CD14-positive monocyte (primary cell): ENCODE measurements around the gene PLCB1. TPM values are rescaled to one million over a fixed set of nuclear protein-coding genes. Genes with fewer than 3 reads are reported as not detected.
A peak's percentile ranks its signal among the peaks of the same experiment; 100 is the strongest.

ENCODE experiments used
- DNase-seq, 3 donors: peaks; one replicate each; pipeline ENCODE4 v3.0.0-alpha.2; 2011 to 2022
- H2AFZ ChIP-seq: 2 replicates; pipeline ENCODE4 v1.6.0; 2012; ENCODE audit warnings: mild to moderate bottlenecking, low read depth, low read length, inconsistent platforms; ENCODE audit not compliant: insufficient read depth, poor library complexity, severe bottlenecking
- H3K27ac ChIP-seq, 2 donors: 1 replicate in 1 of 2; 2 replicates in 1 of 2; pipeline ENCODE4 v1.5.1; 2012 to 2013; ENCODE audit warnings: low read length in 2 of 2, control low read depth in 1 of 2, inconsistent platforms in 1 of 2, low read depth in 1 of 2, mild to moderate bottlenecking in 1 of 2
- H3K27me3 ChIP-seq, 2 donors: one replicate each; pipeline versions ENCODE4 v1.6.0 to v1.6.1; 2011 to 2013; ENCODE audit warnings: low read length in 2 of 2; ENCODE audit not compliant: control insufficient read depth in 2 of 2, insufficient read depth in 2 of 2
- H3K36me3 ChIP-seq, 2 donors: replicated peaks in 1 of 2; 1 replicate in 1 of 2; 2 replicates in 1 of 2; pipeline versions ENCODE4 v1.5.1 to v1.6.1; 2012 to 2013; ENCODE audit warnings: low read length in 2 of 2, control low read depth in 1 of 2, inconsistent platforms in 1 of 2, mild to moderate bottlenecking in 1 of 2; ENCODE audit not compliant: insufficient read depth in 2 of 2, control insufficient read depth in 1 of 2
- H3K4me1 ChIP-seq, 2 donors: 1 replicate in 1 of 2; 2 replicates in 1 of 2; pipeline versions ENCODE4 v1.5.1 to v1.6.1; 2012 to 2013; ENCODE audit warnings: low read length in 2 of 2, control low read depth in 1 of 2, inconsistent platforms in 1 of 2, mild to moderate bottlenecking in 1 of 2, moderate library complexity in 1 of 2; ENCODE audit not compliant: insufficient read depth in 2 of 2, control insufficient read depth in 1 of 2
- H3K4me2 ChIP-seq: replicated peaks from 2 replicates; pipeline ENCODE3; 2012; ENCODE audit warnings: low read length, moderate library complexity, mild to moderate bottlenecking; ENCODE audit not compliant: poor library complexity, severe bottlenecking; ENCODE audit errors: extremely low read depth
- H3K4me3 ChIP-seq, 3 experiments: fragments of 200-600 bp in 1 of 3; sonication (generic) in 1 of 3; replicated peaks in 1 of 3; 1 replicate in 2 of 3; 2 replicates in 1 of 3; pipeline ENCODE4 v1.5.1; 2011 to 2013; ENCODE audit warnings: low read length in 3 of 3, mild to moderate bottlenecking in 3 of 3, control low read depth in 2 of 3, low read depth in 2 of 3, inconsistent platforms in 1 of 3, moderate library complexity in 1 of 3
- H3K79me2 ChIP-seq: 2 replicates; pipeline ENCODE4 v1.6.0; 2012; ENCODE audit warnings: mild to moderate bottlenecking, control low read depth, inconsistent platforms, low read length, moderate library complexity; ENCODE audit not compliant: insufficient read depth
- H3K9ac ChIP-seq: 2 replicates; pipeline ENCODE4 v1.6.0; 2017; ENCODE audit warnings: low read length, mild to moderate bottlenecking; ENCODE audit not compliant: insufficient read depth, poor library complexity, severe bottlenecking
- H3K9me3 ChIP-seq, 2 donors: replicated peaks in 1 of 2; 1 replicate in 1 of 2; 2 replicates in 1 of 2; pipeline versions ENCODE4 v1.5.1 to v1.6.1; 2012 to 2013; ENCODE audit warnings: low read length in 2 of 2, control low read depth in 1 of 2; ENCODE audit not compliant: control insufficient read depth in 1 of 2, insufficient read depth in 1 of 2
- H4K20me1 ChIP-seq: 2 replicates; pipeline ENCODE4 v1.6.0; 2012; ENCODE audit warnings: mild to moderate bottlenecking, low read length, control low read depth, moderate library complexity; ENCODE audit not compliant: insufficient read depth
- H3K27ac Mint-ChIP-seq, 7 donors: one replicate each; pipeline ENCODE4 v1.8.0; 2020; ENCODE audit warnings: mild to moderate bottlenecking in 7 of 7, mixed read lengths in 7 of 7, moderate library complexity in 6 of 7, inconsistent platforms in 2 of 7
- H3K27me3 Mint-ChIP-seq, 3 donors: one replicate each; pipeline ENCODE4 v1.8.0; 2021 to 2022; ENCODE audit warnings: low read depth in 3 of 3, mild to moderate bottlenecking in 3 of 3, mixed read lengths in 3 of 3, moderate library complexity in 3 of 3, inconsistent platforms in 1 of 3
- H3K36me3 Mint-ChIP-seq, 2 donors: one replicate each; pipeline ENCODE4 v1.8.0; 2020; ENCODE audit warnings: mixed read lengths in 2 of 2, inconsistent platforms in 1 of 2, mild to moderate bottlenecking in 1 of 2
- H3K4me1 Mint-ChIP-seq: one replicate; pipeline ENCODE4 v1.8.0; 2020; ENCODE audit warnings: mild to moderate bottlenecking, mixed read lengths
- H3K4me3 Mint-ChIP-seq, 2 donors: one replicate each; pipeline ENCODE4 v1.8.0; 2020; ENCODE audit warnings: mild to moderate bottlenecking in 2 of 2, mixed read lengths in 2 of 2, moderate library complexity in 1 of 2
- H3K9me3 Mint-ChIP-seq, 7 donors: one replicate each; pipeline ENCODE4 v1.8.0; 2020 to 2022; ENCODE audit warnings: mixed read lengths in 7 of 7, mild to moderate bottlenecking in 6 of 7, moderate library complexity in 6 of 7, inconsistent platforms in 2 of 7
- WGBS: methylation state at CpG from one replicate; pipeline ENCODE4 v1.1.5; 2013; ENCODE audit warnings: missing lambda C conversion rate; ENCODE audit not compliant: insufficient coverage; 5-methylcytosine and 5-hydroxymethylcytosine counted together
- intact Hi-C, 2 donors: fragments of 100-400 bp; cut with micrococcal nuclease; formaldehyde crosslinking; loops; one replicate each; pipeline versions ENCODE4 v1.15.0 to v1.15.1; 2023
- polyA plus RNA-seq, 3 donors: library from polyadenylated mRNA; depleted of rRNA in 1 of 3; unstranded in 2 of 3; stranded (reverse) in 1 of 3; fragments of 300-500 nt in 2 of 3; fragments of >200 nt in 1 of 3; fragmentation: Illumina TruSeq in 2 of 3; gene quantifications; 1 replicate in 2 of 3; 2 replicates in 1 of 3; pipeline ENCODE4 v1.2.3, GENCODE V29; 2012 to 2021
- TF ChIP-seq, protein P1 (sequence below): fragments of 200-600 bp; IDR thresholded peaks from one replicate; pipeline ENCODE4 v1.8.0; 2022; ENCODE audit warnings: antibody characterized with exemption, mild to moderate bottlenecking

Gene PLCB1
- polyA plus RNA-seq, 3 donors = 8.6 to 16.4 (median 13.2) TPM

DNA sequence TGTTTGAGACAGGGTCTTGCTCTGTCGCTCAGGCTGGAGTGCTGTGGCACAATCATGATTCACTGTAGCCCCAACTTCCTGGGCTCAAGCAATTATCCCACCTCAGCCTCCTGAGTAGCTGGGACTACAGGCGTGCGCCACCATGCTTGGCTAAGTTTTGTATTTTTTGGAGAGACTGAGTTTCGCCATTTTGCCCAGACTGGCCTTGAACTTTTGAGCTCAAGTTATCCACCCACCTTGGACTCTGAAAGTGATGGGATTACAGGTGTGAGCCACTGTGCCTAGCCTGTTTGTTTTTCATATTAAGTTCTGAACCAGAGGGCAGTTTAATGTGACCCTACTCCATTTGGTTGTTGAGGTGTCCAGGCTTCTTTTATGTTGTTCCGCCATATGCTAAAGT is 194.8 kb downstream of the PLCB1 start:
- TF ChIP-seq, protein P1, sequence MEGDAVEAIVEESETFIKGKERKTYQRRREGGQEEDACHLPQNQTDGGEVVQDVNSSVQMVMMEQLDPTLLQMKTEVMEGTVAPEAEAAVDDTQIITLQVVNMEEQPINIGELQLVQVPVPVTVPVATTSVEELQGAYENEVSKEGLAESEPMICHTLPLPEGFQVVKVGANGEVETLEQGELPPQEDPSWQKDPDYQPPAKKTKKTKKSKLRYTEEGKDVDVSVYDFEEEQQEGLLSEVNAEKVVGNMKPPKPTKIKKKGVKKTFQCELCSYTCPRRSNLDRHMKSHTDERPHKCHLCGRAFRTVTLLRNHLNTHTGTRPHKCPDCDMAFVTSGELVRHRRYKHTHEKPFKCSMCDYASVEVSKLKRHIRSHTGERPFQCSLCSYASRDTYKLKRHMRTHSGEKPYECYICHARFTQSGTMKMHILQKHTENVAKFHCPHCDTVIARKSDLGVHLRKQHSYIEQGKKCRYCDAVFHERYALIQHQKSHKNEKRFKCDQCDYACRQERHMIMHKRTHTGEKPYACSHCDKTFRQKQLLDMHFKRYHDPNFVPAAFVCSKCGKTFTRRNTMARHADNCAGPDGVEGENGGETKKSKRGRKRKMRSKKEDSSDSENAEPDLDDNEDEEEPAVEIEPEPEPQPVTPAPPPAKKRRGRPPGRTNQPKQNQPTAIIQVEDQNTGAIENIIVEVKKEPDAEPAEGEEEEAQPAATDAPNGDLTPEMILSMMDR = no peak
- no peak overlapping the region for H3K9ac ChIP-seq
- Mint-ChIP-seq H3K27ac (peak overlapping the region in 1 of 7 donors; percentile 47), H3K27me3 (no peaks in the 10 kb centered on the region), H3K4me1 (peaks cover 36% of the 10 kb centered on the region), H3K9me3 (peaks cover 0 to 1% (median 0%) of the 10 kb centered on the region in 7 donors), H3K36me3 (peaks cover 4 to 6% of the 10 kb centered on the region in 2 donors), H3K4me3 (no peak overlapping the region)
- no peaks in the 10 kb centered on the region for H4K20me1 ChIP-seq
- no peaks in the 10 kb centered on the region for H3K9me3 ChIP-seq
- H3K27ac ChIP-seq = no peak overlapping the region
- peaks cover 19 to 26% of the 10 kb centered on the region in 2 donors for H3K4me1 ChIP-seq
- H3K27me3 ChIP-seq = no peaks in the 10 kb centered on the region
- intact Hi-C loops = no loop called here
- no peak overlapping the region for H3K4me2 ChIP-seq
- no peak for DNase-seq
- no peaks in the 10 kb centered on the region for H3K36me3 ChIP-seq
- H3K4me3 ChIP-seq = no peak overlapping the region
- 100% methylated on average over 3 of the region's 5 CpGs for WGBS
- H3K79me2 ChIP-seq = no peaks in the 10 kb centered on the region
- H2AFZ ChIP-seq = no peak overlapping the region

DNA sequence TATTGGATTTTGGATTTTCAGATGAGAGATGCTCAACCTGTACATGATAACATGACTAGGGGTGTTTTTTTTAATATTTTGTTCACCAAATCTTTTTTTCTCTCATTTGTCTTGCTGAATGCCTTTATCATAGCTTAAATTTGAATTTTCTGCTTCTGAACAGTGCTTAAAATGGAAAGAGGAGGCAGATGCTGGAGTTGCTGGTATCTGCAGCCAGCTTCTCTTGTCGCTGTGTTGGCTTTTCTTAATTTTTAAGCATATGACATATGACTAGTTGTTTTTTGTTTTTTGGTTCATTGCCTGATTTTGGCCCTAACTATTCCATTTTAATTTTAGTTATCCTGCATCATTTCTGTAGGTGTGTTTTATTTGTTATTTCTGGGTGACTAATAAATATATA is 196.1 kb downstream of the PLCB1 start:
- Histone ChIP-seq H3K9ac (no peak overlapping the region), H4K20me1 (no peaks in the 10 kb centered on the region), H3K4me3 (no peak overlapping the region), H3K4me2 (no peak overlapping the region), H3K27me3 (no peaks in the 10 kb centered on the region), H3K9me3 (no peaks in the 10 kb centered on the region), H3K36me3 (no peaks in the 10 kb centered on the region), H3K4me1 (peaks cover 22 to 31% of the 10 kb centered on the region in 2 donors), H2AFZ (no peak overlapping the region), H3K27ac (no peak overlapping the region), H3K79me2 (no peaks in the 10 kb centered on the region)
- DNase-seq = no peak
- intact Hi-C loops = no loop called here
- peaks cover 0 to 1% (median 0%) of the 10 kb centered on the region in 7 donors for H3K9me3 Mint-ChIP-seq
- TF ChIP-seq, protein P1 = no peak
- peaks cover 4 to 8% of the 10 kb centered on the region in 2 donors for H3K36me3 Mint-ChIP-seq
- no peak overlapping the region for H3K4me3 Mint-ChIP-seq
- no CpG with 5 or more reads among the region's 1 CpG for WGBS
- no peaks in the 10 kb centered on the region for H3K27me3 Mint-ChIP-seq
- H3K27ac Mint-ChIP-seq = no peak overlapping the region
- peaks cover 32% of the 10 kb centered on the region for H3K4me1 Mint-ChIP-seq
